Kidney epithelial cell (primary cell): ENCODE measurements around the gene TBX4. TPM values are rescaled to one million over a fixed set of nuclear protein-coding genes. Genes with fewer than 3 reads are reported as not detected.

Experiments
- DNase-seq: peaks from one replicate; pipeline ENCODE4 v3.0.0-alpha.2; 2010; ENCODE audit warnings: low read depth
- H3K27me3 ChIP-seq: 2 replicates; pipeline ENCODE4 v1.6.0; 2011; ENCODE audit warnings: low read length; ENCODE audit not compliant: control insufficient read depth, insufficient read depth
- H3K36me3 ChIP-seq: 2 replicates; pipeline ENCODE4 v1.5.1; 2011; ENCODE audit warnings: low read length; ENCODE audit not compliant: control insufficient read depth, insufficient read depth
- H3K4me3 ChIP-seq: 2 replicates; pipeline ENCODE4 v1.5.1; 2011; ENCODE audit warnings: low read depth, mild to moderate bottlenecking, control low read depth, low read length
- total RNA-seq: library from RNA; depleted of rRNA; stranded (reverse); fragments of >200 nt; gene quantifications from 2 replicates; pipeline ENCODE4 v1.2.3, GENCODE V29; 2015
- TF ChIP-seq, protein P1 (sequence below): IDR thresholded peaks from 2 replicates; pipeline ENCODE4 v1.5.1; 2011; ENCODE audit warnings: mild to moderate bottlenecking, moderate library complexity, low read length, control low read depth, inconsistent platforms; ENCODE audit not compliant: insufficient read depth, poor library complexity, severe bottlenecking

The TBX4 gene
- total RNA-seq, 1 donor from 2014 or later, result not detected

DNA sequence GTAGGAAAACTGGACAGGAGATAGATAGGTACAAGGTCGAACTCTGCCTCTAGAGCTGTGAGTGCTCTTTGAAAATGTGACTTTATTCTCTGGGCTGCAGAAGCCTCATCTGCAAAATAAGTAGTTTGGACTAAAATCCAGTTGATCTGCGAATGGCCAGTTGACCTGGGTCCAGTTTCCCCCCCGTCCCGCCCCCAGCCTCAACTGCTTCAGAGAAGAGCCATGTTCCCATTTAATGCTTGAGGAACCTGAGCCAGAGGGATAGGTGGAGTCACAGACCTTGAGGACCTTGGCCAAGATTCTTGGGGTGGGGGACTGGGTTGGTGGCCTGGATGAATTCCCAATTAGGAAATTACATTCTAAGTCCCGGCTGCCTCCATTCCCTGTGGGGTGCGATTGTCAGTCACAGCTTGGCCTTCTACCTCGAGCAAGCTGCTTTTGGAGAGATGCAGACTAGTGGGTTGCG, 38.5 kb upstream of the TBX4 start:
- Histone ChIP-seq H3K27me3 (peaks cover 36% of the 10 kb centered on the region), H3K4me3 (no peak overlapping the region), H3K36me3 (no peaks in the 10 kb centered on the region)
- TF ChIP-seq, protein P1, sequence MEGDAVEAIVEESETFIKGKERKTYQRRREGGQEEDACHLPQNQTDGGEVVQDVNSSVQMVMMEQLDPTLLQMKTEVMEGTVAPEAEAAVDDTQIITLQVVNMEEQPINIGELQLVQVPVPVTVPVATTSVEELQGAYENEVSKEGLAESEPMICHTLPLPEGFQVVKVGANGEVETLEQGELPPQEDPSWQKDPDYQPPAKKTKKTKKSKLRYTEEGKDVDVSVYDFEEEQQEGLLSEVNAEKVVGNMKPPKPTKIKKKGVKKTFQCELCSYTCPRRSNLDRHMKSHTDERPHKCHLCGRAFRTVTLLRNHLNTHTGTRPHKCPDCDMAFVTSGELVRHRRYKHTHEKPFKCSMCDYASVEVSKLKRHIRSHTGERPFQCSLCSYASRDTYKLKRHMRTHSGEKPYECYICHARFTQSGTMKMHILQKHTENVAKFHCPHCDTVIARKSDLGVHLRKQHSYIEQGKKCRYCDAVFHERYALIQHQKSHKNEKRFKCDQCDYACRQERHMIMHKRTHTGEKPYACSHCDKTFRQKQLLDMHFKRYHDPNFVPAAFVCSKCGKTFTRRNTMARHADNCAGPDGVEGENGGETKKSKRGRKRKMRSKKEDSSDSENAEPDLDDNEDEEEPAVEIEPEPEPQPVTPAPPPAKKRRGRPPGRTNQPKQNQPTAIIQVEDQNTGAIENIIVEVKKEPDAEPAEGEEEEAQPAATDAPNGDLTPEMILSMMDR, result no peak
- no peak for DNase-seq

DNA sequence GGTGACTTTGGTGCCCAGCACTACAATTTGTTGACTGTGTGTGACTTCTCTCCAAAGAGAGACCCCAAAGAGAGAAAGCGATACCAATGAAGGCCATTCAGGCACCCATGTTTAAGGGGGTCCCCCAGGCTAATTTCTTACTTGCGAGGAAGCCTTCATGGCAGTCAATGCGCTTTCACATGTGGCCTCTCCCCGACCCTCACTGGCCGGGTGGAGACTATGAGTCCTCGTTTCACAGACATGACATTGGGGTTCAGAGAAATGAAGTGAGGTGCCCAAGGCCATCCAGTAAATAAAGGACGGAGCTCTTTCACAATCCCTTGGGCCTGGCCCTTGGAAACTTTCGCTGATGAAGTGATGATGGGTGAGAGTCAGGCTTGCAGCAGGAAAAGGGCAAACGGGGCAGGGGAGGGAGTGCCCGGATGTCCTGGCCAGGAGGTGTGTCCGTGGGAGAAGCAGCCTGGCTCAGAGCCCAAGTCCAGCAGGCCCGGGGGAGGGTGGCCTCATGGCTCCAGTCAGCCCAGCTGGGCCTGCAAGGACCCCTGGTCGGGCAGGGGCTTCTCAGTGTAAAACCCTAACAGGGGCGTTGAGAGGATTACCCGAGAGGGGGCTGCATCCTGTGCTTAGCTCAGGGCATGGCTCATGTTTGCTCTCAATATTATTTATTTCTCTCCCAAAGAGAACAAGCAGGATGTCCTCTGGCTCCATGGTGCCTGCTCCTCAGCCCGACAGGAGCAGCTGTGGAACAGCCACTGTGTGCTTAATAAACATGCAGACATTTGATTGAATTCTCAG, 37.9 kb upstream of the TBX4 start:
- DNase-seq, result no peak
- TF ChIP-seq, protein P1, result no peak
- H3K4me3 ChIP-seq, result no peak overlapping the region
- peaks cover 34% of the 10 kb centered on the region for H3K27me3 ChIP-seq
- no peaks in the 10 kb centered on the region for H3K36me3 ChIP-seq

DNA sequence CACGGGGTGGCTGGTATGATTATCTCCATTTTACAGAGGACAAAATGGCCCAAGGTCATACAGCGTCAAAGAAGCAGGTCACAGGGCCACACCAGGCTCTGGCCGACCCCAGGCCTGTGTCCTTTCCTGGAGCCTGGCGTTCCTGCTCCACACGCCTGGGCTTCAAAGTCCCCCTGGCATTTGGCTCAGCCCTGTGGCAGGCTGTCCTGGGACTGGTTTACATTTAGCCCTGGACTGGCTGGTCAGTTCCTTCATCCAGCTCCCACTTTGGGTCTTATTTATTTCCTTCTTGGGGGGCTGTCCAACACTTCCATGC, 37.3 kb upstream of the TBX4 start:
- TF ChIP-seq, protein P1, result no peak
- no peak for DNase-seq
- H3K4me3 ChIP-seq, result no peak overlapping the region
- H3K36me3 ChIP-seq, result no peaks in the 10 kb centered on the region
- H3K27me3 ChIP-seq, result peaks cover 35% of the 10 kb centered on the region

GRCh38 chr17:61415374-61416210, 36.6 kb upstream of the TBX4 start:
- no peaks in the 10 kb centered on the region for H3K36me3 ChIP-seq
- TF ChIP-seq, protein P1, result no peak
- H3K4me3 ChIP-seq, result no peak overlapping the region
- H3K27me3 ChIP-seq, result peaks cover 32% of the 10 kb centered on the region
- no peak for DNase-seq

DNA sequence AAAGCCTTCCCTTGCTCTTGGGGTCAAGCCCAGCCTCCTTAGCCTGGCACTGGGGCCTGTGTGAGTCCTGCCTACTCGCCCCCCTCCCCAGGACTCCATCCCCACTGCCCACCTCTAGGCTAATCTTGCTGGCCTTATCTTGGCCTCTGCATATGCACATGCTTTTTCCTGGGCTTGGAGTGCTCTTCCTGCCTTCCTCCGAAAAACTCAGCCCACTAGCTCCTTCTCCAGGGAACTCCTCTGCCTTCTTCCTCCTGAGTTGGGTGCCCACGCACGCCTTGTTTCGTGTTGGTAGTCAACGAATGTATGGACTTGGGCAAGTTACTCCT, 36.0 kb upstream of the TBX4 start:
- no peak for DNase-seq
- Histone ChIP-seq H3K36me3 (no peaks in the 10 kb centered on the region), H3K4me3 (no peak overlapping the region), H3K27me3 (peaks cover 31% of the 10 kb centered on the region)
- TF ChIP-seq, protein P1, result no peak
